Right atrium auricular region (tissue), 2 donors: Measurements from ENCODE around the gene RUSC2. TPM values are rescaled to one million over a fixed set of nuclear protein-coding genes. Genes with fewer than 3 reads are reported as not detected.

Source experiments
- DNase-seq: peaks from one replicate; pipeline ENCODE4 v3.0.0-alpha.2; 2019; ENCODE audit warnings: low spot score
- H3K27ac ChIP-seq, 2 donors: fragments of 200-600 bp; sonication (generic); 1 replicate in 1 of 2; 2 replicates in 1 of 2; pipeline ENCODE4 v1.5.1; 2016 to 2019
- H3K27me3 ChIP-seq, 2 donors: fragments of 200-600 bp; sonication (generic); one replicate each; pipeline versions ENCODE4 v1.5.1 to v1.6.0; 2017 to 2019
- H3K36me3 ChIP-seq: fragments of 200-600 bp; sonication (generic); one replicate; pipeline ENCODE4 v1.5.1; 2016
- H3K4me1 ChIP-seq, 2 donors: fragments of 200-600 bp; sonication (generic); one replicate each; pipeline versions ENCODE4 v1.5.1 to v1.6.0; 2017 to 2019
- H3K4me3 ChIP-seq, 2 donors: fragments of 200-600 bp; sonication (generic); 1 replicate in 1 of 2; 2 replicates in 1 of 2; pipeline ENCODE4 v1.5.1; 2017 to 2019; ENCODE audit warnings: mild to moderate bottlenecking in 1 of 2, moderate library complexity in 1 of 2
- H3K9me3 ChIP-seq, 2 donors: fragments of 200-600 bp; sonication (generic); one replicate each; pipeline ENCODE4 v1.5.1; 2019
- total RNA-seq, 2 donors: library from RNA; depleted of rRNA; stranded (reverse); fragments of >200 nt; gene quantifications; one replicate each; pipeline ENCODE4 v1.1.0, GENCODE V29; 2016
- TF ChIP-seq, protein P1 (sequence below), 2 donors: fragments of 200-600 bp; sonication (generic); IDR thresholded peaks; one replicate each; pipeline ENCODE4 v1.5.1; 2019; ENCODE audit warnings: antibody characterized with exemption in 2 of 2

Gene RUSC2
- total RNA-seq, 2 donors from 2014 or later, result 33.0 to 49.1 TPM

DNA sequence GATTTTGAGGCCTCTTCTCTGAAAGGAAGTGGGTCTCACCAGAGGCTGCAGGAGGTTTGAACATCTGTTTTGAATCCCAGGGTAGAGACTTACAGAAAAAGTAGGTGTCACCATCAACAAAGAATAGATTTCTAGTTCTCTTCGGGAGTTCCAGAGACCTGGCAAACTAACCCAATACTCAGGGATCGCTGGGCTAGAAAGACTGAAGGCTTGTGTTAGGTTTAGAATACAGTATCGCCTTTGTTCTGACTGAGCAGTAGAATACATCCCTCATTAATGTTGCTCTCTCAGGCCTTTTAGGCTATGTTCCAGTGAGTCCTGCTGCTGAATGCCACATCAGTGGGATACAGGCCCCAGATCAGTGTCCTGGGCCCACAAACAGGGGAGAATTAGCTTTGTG lies 27.2 kb downstream of the RUSC2 start:
- TF ChIP-seq, protein P1, sequence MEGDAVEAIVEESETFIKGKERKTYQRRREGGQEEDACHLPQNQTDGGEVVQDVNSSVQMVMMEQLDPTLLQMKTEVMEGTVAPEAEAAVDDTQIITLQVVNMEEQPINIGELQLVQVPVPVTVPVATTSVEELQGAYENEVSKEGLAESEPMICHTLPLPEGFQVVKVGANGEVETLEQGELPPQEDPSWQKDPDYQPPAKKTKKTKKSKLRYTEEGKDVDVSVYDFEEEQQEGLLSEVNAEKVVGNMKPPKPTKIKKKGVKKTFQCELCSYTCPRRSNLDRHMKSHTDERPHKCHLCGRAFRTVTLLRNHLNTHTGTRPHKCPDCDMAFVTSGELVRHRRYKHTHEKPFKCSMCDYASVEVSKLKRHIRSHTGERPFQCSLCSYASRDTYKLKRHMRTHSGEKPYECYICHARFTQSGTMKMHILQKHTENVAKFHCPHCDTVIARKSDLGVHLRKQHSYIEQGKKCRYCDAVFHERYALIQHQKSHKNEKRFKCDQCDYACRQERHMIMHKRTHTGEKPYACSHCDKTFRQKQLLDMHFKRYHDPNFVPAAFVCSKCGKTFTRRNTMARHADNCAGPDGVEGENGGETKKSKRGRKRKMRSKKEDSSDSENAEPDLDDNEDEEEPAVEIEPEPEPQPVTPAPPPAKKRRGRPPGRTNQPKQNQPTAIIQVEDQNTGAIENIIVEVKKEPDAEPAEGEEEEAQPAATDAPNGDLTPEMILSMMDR (IDR thresholded peaks at IDR 0.05), result no peak
- DNase-seq, result no peak
- no peaks in the 10 kb centered on the region for H3K27me3 ChIP-seq
- H3K9me3 ChIP-seq, result no peaks in the 10 kb centered on the region
- H3K36me3 ChIP-seq, result no peaks in the 10 kb centered on the region
- H3K4me3 ChIP-seq, result no peak overlapping the region
- peak overlapping the region; percentile 77 to 91 for H3K27ac ChIP-seq
- peaks cover 0 to 75% of the 10 kb centered on the region in 2 donors for H3K4me1 ChIP-seq

DNA sequence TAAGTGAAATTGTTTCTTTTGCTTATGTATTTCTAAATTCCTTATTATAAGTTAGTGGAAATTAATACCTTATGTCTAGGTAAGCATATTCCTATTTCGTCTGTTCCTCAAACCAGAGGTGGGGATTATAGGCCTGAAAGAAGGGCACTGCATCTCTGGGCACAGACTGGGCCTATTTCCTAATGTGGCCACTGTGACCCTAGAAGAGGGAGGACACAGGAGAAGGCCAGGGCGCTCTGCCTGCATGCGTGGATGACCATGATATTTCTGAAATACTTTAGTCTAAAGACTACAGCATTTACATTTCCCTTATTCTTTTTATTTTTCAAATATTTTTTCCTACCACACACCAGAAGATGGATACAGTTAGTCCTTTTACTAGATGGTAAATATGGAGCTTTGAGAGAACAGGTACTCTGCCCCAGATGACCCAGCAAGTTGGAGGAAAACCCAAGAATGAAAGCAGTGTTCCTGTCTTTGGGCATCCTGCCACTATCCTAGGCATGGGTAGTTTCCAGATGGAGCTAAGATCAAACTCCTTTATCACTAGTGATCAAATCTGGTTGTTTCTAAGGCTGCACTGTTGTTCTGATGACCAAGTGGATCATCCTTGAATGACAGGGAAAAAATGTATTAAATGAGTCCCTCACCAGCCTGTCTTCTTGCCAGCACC lies 27.8 kb downstream of the RUSC2 start:
- no peaks in the 10 kb centered on the region for H3K27me3 ChIP-seq
- H3K4me1 ChIP-seq, result peaks cover 0 to 76% of the 10 kb centered on the region in 2 donors
- DNase-seq, result no peak
- no peaks in the 10 kb centered on the region for H3K9me3 ChIP-seq
- H3K36me3 ChIP-seq, result no peaks in the 10 kb centered on the region
- H3K4me3 ChIP-seq, result no peak overlapping the region
- TF ChIP-seq, protein P1 (IDR thresholded peaks at IDR 0.05), result no peak
- peak overlapping the region; percentile 77 to 91 for H3K27ac ChIP-seq

DNA sequence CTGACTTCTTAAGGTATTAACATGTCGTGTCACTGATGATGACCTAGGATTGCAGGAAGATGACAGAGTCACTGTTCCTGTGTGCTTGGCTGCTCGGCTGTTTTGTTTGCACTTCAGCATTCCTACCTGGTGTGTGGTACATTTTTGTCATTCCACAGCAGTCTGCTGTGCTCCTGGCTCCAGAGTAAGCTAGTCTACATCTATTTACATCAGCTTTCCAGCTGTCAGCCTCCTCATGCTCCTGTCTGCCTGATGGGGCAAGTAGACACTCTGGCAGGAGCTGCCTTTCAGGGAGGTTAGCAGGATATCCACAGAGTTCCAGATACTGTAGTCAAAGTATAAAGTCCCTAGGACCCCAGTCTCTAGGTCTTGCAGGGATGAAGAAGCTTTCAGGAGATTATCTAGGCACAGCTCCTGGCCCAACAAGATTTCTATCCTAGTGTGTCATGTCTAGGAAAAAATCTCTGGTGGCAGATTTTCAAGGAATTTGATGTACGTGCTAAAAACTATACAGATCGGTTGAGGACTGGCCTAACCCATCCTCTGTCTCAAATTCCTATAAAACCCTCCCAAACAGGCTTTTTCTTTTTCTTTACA lies 28.4 kb downstream of the RUSC2 start:
- Histone ChIP-seq H3K4me1 (peaks cover 0 to 80% of the 10 kb centered on the region in 2 donors), H3K9me3 (no peaks in the 10 kb centered on the region), H3K4me3 (no peak overlapping the region), H3K36me3 (no peaks in the 10 kb centered on the region), H3K27me3 (no peaks in the 10 kb centered on the region), H3K27ac (peak overlapping the region; percentile 77 to 91)
- DNase-seq, result no peak
- TF ChIP-seq, protein P1 (IDR thresholded peaks at IDR 0.05), result no peak

DNA sequence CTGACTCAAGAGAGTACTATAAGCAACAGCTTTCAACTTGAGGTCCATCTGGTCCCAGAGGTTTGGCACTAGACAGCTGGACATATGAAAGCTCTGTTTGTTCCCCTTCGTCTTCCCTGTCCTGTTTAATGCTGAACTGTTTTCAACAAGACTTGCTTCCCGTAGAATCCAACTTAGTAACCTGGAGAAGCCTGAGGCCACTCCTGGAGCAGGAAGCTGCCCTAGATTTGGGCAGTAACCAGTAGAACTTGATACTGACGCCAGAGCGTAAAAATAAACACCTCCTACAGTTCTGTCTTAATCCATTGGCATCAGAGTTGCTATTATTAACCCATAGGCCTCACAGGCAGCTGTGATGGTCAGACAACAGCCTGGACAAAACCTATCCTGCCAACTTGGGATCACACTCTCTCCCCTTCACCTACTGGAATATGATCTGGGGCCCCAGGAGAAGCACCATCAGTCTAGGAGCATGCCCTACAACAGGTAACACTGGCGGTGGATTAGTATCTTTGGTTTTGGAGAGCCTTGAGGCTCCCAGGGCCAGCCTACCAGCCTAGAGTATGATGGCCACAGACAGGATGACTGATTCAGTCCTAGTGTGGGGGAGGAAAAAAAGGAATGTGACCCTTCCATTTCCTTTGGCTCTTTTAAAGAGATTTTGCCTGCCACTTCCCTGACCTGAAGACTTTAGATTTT lies 29.2 kb downstream of the RUSC2 start:
- DNase-seq, result no peak
- Histone ChIP-seq H3K4me1 (peaks cover 0 to 88% of the 10 kb centered on the region in 2 donors), H3K9me3 (no peaks in the 10 kb centered on the region), H3K36me3 (no peaks in the 10 kb centered on the region), H3K27ac (peak overlapping the region; percentile 77 to 91), H3K27me3 (no peaks in the 10 kb centered on the region), H3K4me3 (no peak overlapping the region)
- TF ChIP-seq, protein P1 (IDR thresholded peaks at IDR 0.05), result no peak

DNA sequence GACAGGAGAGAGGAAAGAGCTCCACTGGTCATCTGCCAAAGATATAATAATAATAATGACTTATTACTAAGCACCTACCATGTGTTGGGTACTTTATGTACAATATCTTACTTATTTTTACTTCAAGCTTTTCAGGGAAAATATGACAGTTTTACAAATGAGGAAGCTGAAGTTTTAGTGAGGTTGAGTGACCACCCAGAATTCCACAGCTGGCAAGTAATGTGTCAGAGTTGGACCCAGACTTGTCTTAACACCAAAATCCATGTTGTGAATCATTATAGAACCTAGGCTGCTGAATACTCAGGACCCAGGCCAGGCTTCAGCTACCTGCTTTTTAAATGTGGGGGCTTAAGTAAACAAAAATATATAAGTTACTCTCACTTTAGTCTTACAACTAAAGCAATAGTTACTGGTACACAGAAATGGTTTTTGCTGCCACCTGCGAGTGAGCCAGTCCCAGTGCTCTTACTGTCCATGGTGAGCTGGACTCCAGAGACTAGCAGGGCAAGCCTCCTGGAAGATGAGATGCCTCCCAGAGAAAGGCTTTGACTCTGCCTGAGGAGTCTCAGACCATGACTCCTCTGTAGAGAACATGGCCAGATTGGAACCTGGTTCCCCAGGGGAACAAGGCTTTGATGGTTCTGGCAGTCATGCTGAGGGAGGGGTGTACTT lies 29.9 kb downstream of the RUSC2 start:
- no peak for DNase-seq
- Histone ChIP-seq H3K9me3 (no peaks in the 10 kb centered on the region), H3K27me3 (no peaks in the 10 kb centered on the region), H3K4me3 (no peak overlapping the region), H3K36me3 (no peaks in the 10 kb centered on the region), H3K4me1 (peaks cover 0 to 84% of the 10 kb centered on the region in 2 donors), H3K27ac (peak overlapping the region; percentile 77 to 91)
- TF ChIP-seq, protein P1 (IDR thresholded peaks at IDR 0.05), result no peak
